Smooth muscle cell (in vitro differentiated cells): ENCODE measurements around the gene ZNF10. TPM values are rescaled to one million over a fixed set of nuclear protein-coding genes. Genes with fewer than 3 reads are reported as not detected.

ENCODE experiments used
- DNase-seq: peaks from one replicate; lab custom pipeline; 2025; ENCODE audit not compliant: unreplicated experiment; lab: John Stamatoyannopoulos, UW
- H2AFZ ChIP-seq: fragments of 200-600 bp; sonication (generic); 2 replicates; pipeline ENCODE4 v1.6.0; 2016; ENCODE audit warnings: antibody characterized with exemption, low read depth, mild to moderate bottlenecking
- H3F3A ChIP-seq: fragments of 200-600 bp; sonication (generic); 2 replicates; pipeline ENCODE4 v1.6.0; 2017; ENCODE audit warnings: antibody characterized with exemption, low read depth
- H3K27ac ChIP-seq: fragments of 200-600 bp; sonication (generic); 2 replicates; pipeline ENCODE4 v1.5.1; 2016; ENCODE audit warnings: low read depth, mild to moderate bottlenecking
- H3K27me3 ChIP-seq: fragments of 200-600 bp; sonication (generic); 2 replicates; pipeline ENCODE4 v1.6.1; 2016; ENCODE audit warnings: low read depth, mild to moderate bottlenecking
- H3K36me3 ChIP-seq: fragments of 200-600 bp; sonication (generic); 2 replicates; pipeline ENCODE4 v1.5.1; 2016; ENCODE audit warnings: low read depth
- H3K4me1 ChIP-seq: fragments of 200-600 bp; sonication (generic); 2 replicates; pipeline ENCODE4 v1.5.1; 2016; ENCODE audit warnings: low read depth
- H3K4me2 ChIP-seq: fragments of 200-600 bp; sonication (generic); 2 replicates; pipeline ENCODE4 v1.6.0; 2016; ENCODE audit warnings: mild to moderate bottlenecking
- H3K4me3 ChIP-seq: fragments of 200-600 bp; sonication (generic); 2 replicates; pipeline ENCODE4 v1.5.1; 2016; ENCODE audit warnings: mild to moderate bottlenecking
- H3K79me2 ChIP-seq: fragments of 200-600 bp; sonication (generic); 2 replicates; pipeline ENCODE4 v1.6.0; 2016; ENCODE audit warnings: low read depth, mild to moderate bottlenecking
- H3K9ac ChIP-seq: fragments of 200-600 bp; sonication (generic); 2 replicates; pipeline ENCODE4 v1.6.0; 2016; ENCODE audit warnings: low read depth
- H3K9me3 ChIP-seq: fragments of 200-600 bp; sonication (generic); replicated peaks from 2 replicates; pipeline ENCODE4 v1.5.1; 2016; ENCODE audit warnings: low read depth
- H4K20me1 ChIP-seq: fragments of 200-600 bp; sonication (generic); 2 replicates; pipeline ENCODE4 v1.6.0; 2016; ENCODE audit warnings: low read depth
- WGBS: methylation state at CpG from one replicate; pipeline ENCODE4 v1.1.7; 2016; ENCODE audit warnings: low lambda C conversion rate; 5-methylcytosine and 5-hydroxymethylcytosine counted together
- polyA plus RNA-seq: library from polyadenylated mRNA; unstranded; fragments of >200 nt; fragmentation: Nextera tagmentation; extraction: Ambion mirVana; gene quantifications from 2 replicates; pipeline ENCODE4 v1.2.1, GENCODE V29; 2016
- total RNA-seq: library from RNA; depleted of rRNA; stranded (reverse); fragments of >200 nt; gene quantifications from 2 replicates; pipeline ENCODE4 v1.2.3, GENCODE V29; 2014
- TF ChIP-seq, protein P1 (sequence below): fragments of 200-600 bp; sonication (generic); IDR thresholded peaks from 2 replicates; pipeline ENCODE4 v1.5.1; 2017; ENCODE audit warnings: borderline replicate concordance, mild to moderate bottlenecking, antibody characterized with exemption; ENCODE audit not compliant: insufficient read depth, poor library complexity, severe bottlenecking

The ZNF10 gene
- total and polyA plus RNA-seq, 2 experiments from 2014 or later = 2.9 to 13.8 TPM

DNA sequence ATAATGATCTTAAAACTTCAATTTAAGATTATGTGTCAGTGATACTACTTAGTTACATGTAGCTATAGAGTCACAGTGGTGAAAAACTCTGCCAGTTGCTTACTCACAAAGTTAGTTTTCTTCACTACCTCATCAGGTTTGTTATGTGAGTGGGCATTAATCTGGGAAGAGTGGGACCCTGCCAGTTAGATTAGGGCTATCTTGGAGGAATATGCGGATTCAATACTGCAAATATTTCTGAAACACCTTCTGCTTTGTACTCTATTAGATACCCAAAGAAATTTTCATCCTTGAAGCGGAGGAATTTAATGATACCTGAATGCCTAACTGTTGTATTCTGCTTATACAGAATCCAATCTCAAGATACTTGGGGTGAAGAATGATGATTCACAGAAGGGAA, 76.0 kb downstream of the ZNF10 start:
- Histone ChIP-seq H3K4me1 (no peaks in the 10 kb centered on the region), H3K27ac (no peak overlapping the region), H3K79me2 (no peaks in the 10 kb centered on the region), H3K4me2 (no peak overlapping the region), H3K27me3 (no peaks in the 10 kb centered on the region), H4K20me1 (no peaks in the 10 kb centered on the region), H2AFZ (no peak overlapping the region), H3K36me3 (peaks cover 38% of the 10 kb centered on the region), H3K4me3 (no peak overlapping the region), H3K9ac (no peak overlapping the region), H3F3A (peaks cover 22% of the 10 kb centered on the region), H3K9me3 (peaks cover 85% of the 10 kb centered on the region)
- no peak for DNase-seq
- 100% methylated on average over 2 of the region's 2 CpGs for WGBS
- TF ChIP-seq, protein P1, sequence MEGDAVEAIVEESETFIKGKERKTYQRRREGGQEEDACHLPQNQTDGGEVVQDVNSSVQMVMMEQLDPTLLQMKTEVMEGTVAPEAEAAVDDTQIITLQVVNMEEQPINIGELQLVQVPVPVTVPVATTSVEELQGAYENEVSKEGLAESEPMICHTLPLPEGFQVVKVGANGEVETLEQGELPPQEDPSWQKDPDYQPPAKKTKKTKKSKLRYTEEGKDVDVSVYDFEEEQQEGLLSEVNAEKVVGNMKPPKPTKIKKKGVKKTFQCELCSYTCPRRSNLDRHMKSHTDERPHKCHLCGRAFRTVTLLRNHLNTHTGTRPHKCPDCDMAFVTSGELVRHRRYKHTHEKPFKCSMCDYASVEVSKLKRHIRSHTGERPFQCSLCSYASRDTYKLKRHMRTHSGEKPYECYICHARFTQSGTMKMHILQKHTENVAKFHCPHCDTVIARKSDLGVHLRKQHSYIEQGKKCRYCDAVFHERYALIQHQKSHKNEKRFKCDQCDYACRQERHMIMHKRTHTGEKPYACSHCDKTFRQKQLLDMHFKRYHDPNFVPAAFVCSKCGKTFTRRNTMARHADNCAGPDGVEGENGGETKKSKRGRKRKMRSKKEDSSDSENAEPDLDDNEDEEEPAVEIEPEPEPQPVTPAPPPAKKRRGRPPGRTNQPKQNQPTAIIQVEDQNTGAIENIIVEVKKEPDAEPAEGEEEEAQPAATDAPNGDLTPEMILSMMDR = no peak

Other genes starting within 250 kb of the ZNF10 start
- 24.0 and 27.5 TPM in 2 replicates for gene CHFR, start 243.0 kb upstream of the ZNF10 start, total RNA-seq
- 24.0 and 26.2 TPM in 2 replicates for gene CHFR, start 243.0 kb upstream of the ZNF10 start, polyA plus RNA-seq
- 9.7 and 13.9 TPM in 2 replicates for gene ZNF605, start 174.3 kb upstream of the ZNF10 start, total RNA-seq
- gene ZNF605, start 174.3 kb upstream of the ZNF10 start, polyA plus RNA-seq = 4.1 and 6.3 TPM in 2 replicates
- 7.7 and 8.8 TPM in 2 replicates for gene ZNF26, start 144.3 kb upstream of the ZNF10 start, total RNA-seq
- gene ZNF26, start 144.3 kb upstream of the ZNF10 start, polyA plus RNA-seq = 5.6 and 6.1 TPM in 2 replicates
- 28.5 and 35.9 TPM in 2 replicates for gene ZNF84, start 93.1 kb upstream of the ZNF10 start, total RNA-seq
- 12.1 and 16.5 TPM in 2 replicates for gene ZNF84, start 93.1 kb upstream of the ZNF10 start, polyA plus RNA-seq
- 24.5 and 30.9 TPM in 2 replicates for gene ZNF140, start 49.7 kb upstream of the ZNF10 start, total RNA-seq
- 13.8 and 20.9 TPM in 2 replicates for gene ZNF140, start 49.7 kb upstream of the ZNF10 start, polyA plus RNA-seq
- 0.90 and 1.2 TPM in 2 replicates for gene ZNF891, start 353 bp upstream of the ZNF10 start, total RNA-seq
- gene ZNF891, start 353 bp upstream of the ZNF10 start, polyA plus RNA-seq = 0.25 and 0.30 TPM in 2 replicates
- 25.1 and 37.2 TPM in 2 replicates for gene ZNF268, start 50.9 kb downstream of the ZNF10 start, total RNA-seq
- 9.4 and 9.8 TPM in 2 replicates for gene ZNF268, start 50.9 kb downstream of the ZNF10 start, polyA plus RNA-seq
- not detected in 2 replicates for gene ANHX, start 105.2 kb downstream of the ZNF10 start, total RNA-seq
- not detected in 2 replicates for gene ANHX, start 105.2 kb downstream of the ZNF10 start, polyA plus RNA-seq